HG03457 (cell line): ENCODE data around the gene BPTF.
"Not testable (repeated sequence)": the region's sequence is repeated elsewhere in the genome, so short reads cannot be mapped to it uniquely, and the experiment has no call there.

Experiments used
- ATAC-seq: cut with Tn5 transposase; IDR thresholded peaks from one replicate; pipeline ENCODE4 v1.9.1; 2021; ENCODE audit warnings: moderate number of reproducible peaks; ENCODE audit not compliant: unreplicated experiment

Gene BPTF

DNA sequence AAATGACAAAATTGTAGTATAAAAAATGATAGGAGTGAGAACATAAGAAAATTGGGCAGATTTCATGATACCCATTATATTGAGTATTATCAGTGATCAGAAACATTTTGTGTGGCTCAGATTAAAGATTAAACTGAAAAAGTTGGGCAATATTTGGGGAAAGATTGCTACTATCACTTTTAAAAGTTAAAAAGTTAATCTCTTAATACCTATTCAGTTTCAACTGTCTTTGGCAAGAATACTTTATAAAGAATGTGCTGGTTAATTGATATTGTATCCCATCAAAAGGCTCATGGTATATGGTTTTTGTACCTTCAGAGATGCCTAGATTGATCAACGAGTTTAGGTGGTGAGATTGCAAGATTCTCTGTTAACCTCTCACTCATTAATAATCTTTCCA, 55.8 kb downstream of the BPTF start:
- no peak for ATAC-seq

DNA sequence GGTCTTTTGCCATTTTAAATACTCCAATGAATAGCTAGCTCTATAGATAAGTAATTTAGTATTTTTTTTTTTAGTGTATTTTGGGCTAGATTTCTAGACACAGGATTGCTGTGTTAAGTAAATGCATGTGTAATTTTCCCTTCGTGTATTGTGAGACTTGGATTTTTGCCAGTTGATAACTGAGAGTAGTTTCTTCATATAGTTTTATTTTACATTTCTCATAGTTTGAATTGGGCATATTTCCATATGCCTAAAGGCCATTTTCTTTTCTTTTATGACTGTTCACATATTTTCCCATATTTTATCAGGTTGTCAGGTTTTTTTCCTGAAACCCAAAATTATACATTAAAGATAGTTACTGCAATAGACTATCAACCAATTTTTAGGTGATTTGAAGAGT, 59.4 kb downstream of the BPTF start:
- ATAC-seq: no peak

- no peak for ATAC-seq
These were observed 66.3 kb downstream of the BPTF start for GRCh38 chr17:67891481-67892119.

- no peak for ATAC-seq
These were observed 77.4 kb downstream of the BPTF start for GRCh38 chr17:67902511-67903231.

- not testable (repeated sequence) for ATAC-seq
These were observed 80.0 kb downstream of the BPTF start for GRCh38 chr17:67905298-67905697.

DNA sequence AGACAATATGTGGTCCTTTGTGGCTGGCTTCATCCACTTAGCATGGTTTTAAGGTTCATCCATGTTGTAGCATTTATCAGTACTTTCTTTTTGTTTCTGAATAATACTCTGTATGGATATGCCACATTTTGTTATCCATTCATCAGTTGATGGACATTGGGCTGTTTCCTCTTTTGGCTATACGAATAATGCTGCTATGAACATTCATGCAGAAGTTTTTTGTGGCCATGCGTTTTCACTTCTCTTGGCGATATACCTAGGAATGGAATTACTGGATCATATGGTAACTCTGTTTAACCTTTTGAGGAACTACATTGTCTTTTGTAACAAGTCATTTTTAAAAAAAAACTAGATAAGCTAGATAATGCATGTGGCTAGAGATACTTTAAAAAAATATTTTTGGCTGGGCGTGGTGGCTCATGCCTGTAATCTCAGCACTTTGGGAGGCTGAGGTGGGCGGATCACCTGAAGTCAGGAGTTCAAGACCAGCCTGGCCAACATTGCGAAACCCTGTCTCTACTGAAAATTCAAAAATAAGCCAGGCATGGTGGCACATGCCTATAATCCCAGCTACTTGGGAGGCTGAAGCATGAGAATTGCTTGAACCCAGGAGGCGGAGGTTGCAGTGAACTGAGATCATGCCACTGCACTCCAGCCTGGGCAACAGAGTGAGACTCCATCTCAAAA, 85.0 kb downstream of the BPTF start:
- ATAC-seq: not testable (repeated sequence)

DNA sequence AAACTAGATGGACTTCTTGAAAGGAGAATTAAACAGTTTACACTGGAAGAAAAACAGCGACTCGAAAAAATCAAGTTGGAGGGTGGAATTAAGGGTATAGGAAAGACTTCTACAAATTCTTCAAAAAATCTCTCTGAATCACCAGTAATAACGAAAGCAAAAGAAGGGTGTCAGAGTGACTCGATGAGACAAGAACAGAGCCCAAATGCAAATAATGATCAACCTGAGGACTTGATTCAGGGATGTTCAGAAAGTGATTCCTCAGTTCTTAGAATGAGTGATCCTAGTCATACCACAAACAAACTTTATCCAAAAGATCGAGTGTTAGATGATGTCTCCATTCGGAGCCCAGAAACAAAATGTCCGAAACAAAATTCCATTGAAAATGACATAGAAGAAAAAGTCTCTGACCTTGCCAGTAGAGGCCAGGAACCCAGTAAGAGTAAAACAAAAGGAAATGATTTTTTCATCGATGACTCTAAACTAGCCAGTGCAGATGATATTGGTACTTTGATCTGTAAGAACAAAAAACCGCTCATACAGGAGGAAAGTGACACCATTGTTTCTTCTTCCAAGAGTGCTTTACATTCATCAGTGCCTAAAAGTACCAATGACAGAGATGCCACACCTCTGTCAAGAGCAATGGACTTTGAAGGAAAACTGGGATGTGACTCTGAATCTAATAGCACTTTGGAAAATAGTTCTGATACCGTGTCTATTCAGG, 85.9 kb downstream of the BPTF start:
- no peak for ATAC-seq

- no peak for ATAC-seq
These were observed 86.8 kb downstream of the BPTF start for GRCh38 chr17:67912088-67912487.

- ATAC-seq: no peak
These were observed 87.4 kb downstream of the BPTF start for GRCh38 chr17:67912656-67913055.

GRCh38 chr17:67920212-67920611, 94.9 kb downstream of the BPTF start:
- ATAC-seq: no peak

- no peak for ATAC-seq
These were observed 97.2 kb downstream of the BPTF start for GRCh38 chr17:67922503-67922902.

DNA sequence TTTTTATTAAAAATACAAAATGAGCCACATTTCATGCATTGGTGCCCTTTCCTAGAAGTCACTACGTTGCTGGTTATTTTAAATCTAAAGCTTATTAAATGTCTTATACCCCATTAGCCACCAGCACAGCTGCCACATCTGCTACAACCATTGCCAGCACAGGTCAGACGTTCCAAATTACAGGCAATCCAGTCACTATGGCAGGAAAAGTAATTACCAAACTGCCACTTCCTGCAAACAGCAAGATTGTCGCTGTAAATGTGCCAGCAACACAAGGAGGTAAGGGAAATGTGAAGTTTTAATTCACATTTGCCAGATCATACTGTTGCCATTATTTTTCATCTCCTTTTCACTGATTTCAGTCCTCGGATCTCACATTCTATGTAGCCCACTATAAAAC, 103.5 kb downstream of the BPTF start:
- ATAC-seq: not testable (repeated sequence)

GRCh38 chr17:67931227-67931626, 105.9 kb downstream of the BPTF start:
- ATAC-seq: no peak

DNA sequence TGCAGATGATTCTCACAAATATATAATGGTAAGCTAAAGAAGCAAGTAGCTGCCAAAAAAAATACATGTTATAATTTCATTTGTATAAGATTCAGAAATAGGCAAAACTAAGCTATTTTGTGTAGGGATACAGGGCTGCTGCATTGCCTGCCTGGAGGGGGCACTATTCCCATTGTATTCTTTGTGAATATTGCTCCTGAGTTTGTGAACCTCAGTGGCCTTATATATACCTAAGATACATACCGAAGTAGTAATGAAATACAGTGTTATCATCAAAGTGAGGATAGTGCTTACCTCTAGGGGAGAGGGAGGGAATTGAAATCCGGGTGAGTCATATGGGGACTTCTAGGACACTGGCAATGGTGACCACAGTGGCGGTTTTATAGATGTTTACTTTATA, 117.5 kb downstream of the BPTF start:
- no peak for ATAC-seq

GRCh38 chr17:67944035-67944434, 118.7 kb downstream of the BPTF start:
- ATAC-seq: no peak

DNA sequence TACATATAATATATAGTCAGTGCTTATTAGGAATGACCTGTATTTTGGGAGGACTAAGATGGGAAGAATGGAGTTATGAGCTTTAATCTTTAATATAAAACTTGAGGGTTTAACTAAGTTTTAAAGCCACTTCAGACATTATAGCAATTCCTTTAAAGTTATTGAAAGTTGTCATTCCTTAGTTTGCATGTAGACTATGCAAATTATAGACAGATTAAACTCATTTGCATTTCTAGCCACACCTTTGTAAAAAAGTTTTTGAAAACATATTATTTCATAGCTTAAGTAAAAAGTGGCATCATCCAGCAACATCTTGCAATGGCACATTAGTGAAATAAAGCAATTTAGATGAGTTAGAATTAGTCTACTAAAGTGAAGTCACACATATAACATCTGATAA, 121.2 kb downstream of the BPTF start:
- no peak for ATAC-seq

GRCh38 chr17:67947325-67947813, 122.1 kb downstream of the BPTF start:
- ATAC-seq: no peak

GRCh38 chr17:67950945-67951344, 125.6 kb downstream of the BPTF start:
- ATAC-seq: no peak

DNA sequence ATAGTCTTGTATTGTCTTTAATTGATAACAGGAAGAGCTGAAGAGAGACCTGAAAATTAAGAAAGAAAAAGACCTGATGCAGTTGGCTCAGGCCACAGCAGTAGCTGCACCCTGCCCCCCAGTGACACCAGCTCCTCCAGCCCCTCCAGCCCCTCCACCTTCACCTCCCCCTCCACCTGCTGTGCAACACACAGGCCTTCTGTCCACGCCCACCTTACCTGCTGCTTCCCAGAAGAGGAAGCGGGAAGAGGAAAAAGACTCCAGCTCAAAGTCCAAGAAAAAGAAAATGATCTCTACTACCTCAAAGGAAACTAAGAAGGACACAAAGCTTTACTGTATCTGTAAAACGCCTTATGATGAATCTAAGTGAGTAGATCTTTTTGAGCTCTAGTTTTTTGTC, 134.2 kb downstream of the BPTF start:
- ATAC-seq: no peak

DNA sequence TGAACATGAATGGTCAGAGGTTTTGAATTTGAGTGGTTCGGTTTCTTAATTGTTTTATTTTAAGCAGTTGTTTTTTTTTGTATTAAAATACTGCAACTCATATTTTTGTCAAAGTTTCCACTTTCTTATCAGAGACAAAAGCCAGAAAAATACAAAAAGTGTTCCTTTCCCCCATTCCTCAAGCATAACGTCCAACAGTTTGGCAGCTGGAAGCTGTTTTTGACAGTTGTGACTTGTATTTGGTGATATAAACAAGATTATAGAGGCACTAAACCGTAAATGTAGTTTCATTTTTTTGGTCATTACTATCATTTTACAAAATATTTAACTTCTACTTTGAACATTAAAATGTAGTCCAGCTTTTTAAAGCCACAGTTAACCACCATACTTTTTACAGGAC, 135.0 kb downstream of the BPTF start:
- ATAC-seq: not testable (repeated sequence)

GRCh38 chr17:67962156-67962555, 136.9 kb downstream of the BPTF start:
- not testable (repeated sequence) for ATAC-seq
